HEK293T (cell line): ENCODE results near the gene CSF2.

Source experiments
- CTCF ChIA-PET: fragments of 350-600 bp; formaldehyde crosslinking; extraction: SDS; loops from one replicate; lab custom pipeline; 2021; ENCODE audit warnings: antibody characterized with exemption, inconsistent platforms; lab: Yijun Ruan, JAX
- POLR2A ChIA-PET: fragments of 350-600 bp; formaldehyde crosslinking; extraction: SDS; loops from one replicate; lab custom pipeline; 2020; ENCODE audit warnings: antibody characterized with exemption, inconsistent platforms; lab: Yijun Ruan, JAX
- DNase-seq: peaks from one replicate; pipeline ENCODE4 v3.0.0; 2012; ENCODE audit warnings: mixed read lengths; ENCODE audit errors: extremely low spot score
- ARNT ChIP-seq: fragments of 450-650 bp; IDR thresholded peaks from 2 replicates; pipeline ENCODE4 v1.6.1; 2017; ENCODE audit warnings: mild to moderate bottlenecking
- BHLHE40 ChIP-seq: fragments of 450-650 bp; IDR thresholded peaks from 2 replicates; pipeline ENCODE4 v1.6.1; 2016; ENCODE audit warnings: mild to moderate bottlenecking, moderate library complexity, borderline replicate concordance
- CTBP1 ChIP-seq: fragments of 450-650 bp; IDR thresholded peaks from 2 replicates; pipeline ENCODE4 v1.6.1; 2016; ENCODE audit warnings: borderline replicate concordance
- ELF4 ChIP-seq: fragments of 450-650 bp; IDR thresholded peaks from 2 replicates; pipeline ENCODE4 v1.6.1; 2017; ENCODE audit warnings: antibody characterized with exemption
- FOXA1 ChIP-seq: fragments of 450-650 bp; IDR thresholded peaks from 2 replicates; pipeline ENCODE4 v1.6.1; 2016; ENCODE audit warnings: mild to moderate bottlenecking
- FOXK2 ChIP-seq: fragments of 450-650 bp; IDR thresholded peaks from 2 replicates; pipeline ENCODE4 v1.6.1; 2016; ENCODE audit warnings: mild to moderate bottlenecking
- FOXM1 ChIP-seq: fragments of 450-650 bp; IDR thresholded peaks from 2 replicates; pipeline ENCODE4 v1.6.1; 2017; ENCODE audit warnings: mild to moderate bottlenecking, borderline replicate concordance
- HDGF ChIP-seq: fragments of 450-650 bp; IDR thresholded peaks from 2 replicates; pipeline ENCODE4 v1.6.1; 2017; ENCODE audit warnings: antibody characterized with exemption, borderline replicate concordance
- L3MBTL2 ChIP-seq: fragments of 450-650 bp; conservative IDR thresholded peaks from 2 replicates; pipeline ENCODE4 v1.6.1; 2016; ENCODE audit warnings: mild to moderate bottlenecking
- LEF1 ChIP-seq: fragments of 450-650 bp; IDR thresholded peaks from 2 replicates; pipeline ENCODE4 v1.6.1; 2017; ENCODE audit warnings: mild to moderate bottlenecking, borderline replicate concordance
- NFRKB ChIP-seq: fragments of 450-650 bp; IDR thresholded peaks from 2 replicates; pipeline ENCODE4 v1.6.1; 2016; ENCODE audit warnings: mild to moderate bottlenecking, moderate library complexity
- SP1 ChIP-seq: fragments of 450-650 bp; IDR thresholded peaks from 2 replicates; pipeline ENCODE4 v1.6.1; 2017
- SUZ12 ChIP-seq: fragments of 450-650 bp; IDR thresholded peaks from 2 replicates; pipeline ENCODE4 v1.6.1; 2016; ENCODE audit warnings: mild to moderate bottlenecking
- TARDBP ChIP-seq: fragments of 450-650 bp; IDR thresholded peaks from 2 replicates; pipeline ENCODE4 v1.6.1; 2016
- ZNF384 ChIP-seq: fragments of 450-650 bp; IDR thresholded peaks from 2 replicates; pipeline ENCODE4 v1.6.1; 2016
- TF ChIP-seq, protein P1 (sequence below): fragments of 450-650 bp; IDR thresholded peaks from 2 replicates; pipeline ENCODE4 v1.6.1; 2016

CSF2 gene

DNA sequence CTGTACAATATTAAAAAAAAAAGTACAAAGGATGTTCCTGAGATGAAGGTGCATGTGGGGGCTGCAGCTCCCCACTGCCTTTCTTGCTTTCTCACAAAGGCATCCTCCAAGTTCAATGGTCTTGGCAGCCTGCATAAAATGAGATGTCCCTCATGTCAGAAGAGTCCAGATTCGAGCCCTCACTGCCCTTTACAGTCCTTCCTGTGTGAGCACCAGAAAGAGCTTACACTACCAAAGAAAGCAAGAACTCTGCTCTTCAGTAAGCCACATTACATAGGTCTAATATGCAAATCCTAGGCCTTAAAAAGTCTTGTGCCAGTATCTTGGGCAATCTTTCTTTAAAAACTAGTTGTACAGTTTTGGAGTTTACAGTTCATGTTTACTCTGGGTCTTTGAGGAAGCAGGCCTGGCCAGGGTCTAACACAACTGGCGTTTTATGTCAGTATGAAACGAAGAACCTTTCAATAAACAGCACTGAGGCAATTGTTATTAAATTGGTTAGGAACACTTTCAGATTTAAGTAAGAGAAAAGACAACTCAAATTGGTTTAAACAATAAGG, 36.0 kb downstream of the CSF2 start:
- ChIA-PET CTCF (no interaction called here), POLR2A (no interaction called here)
- DNase-seq, result no peak
- TF ChIP-seq SP1 (no peak), BHLHE40 (no peak), TARDBP (no peak), SUZ12 (no peak), ELF4 (no peak)
- TF ChIP-seq, protein P1, sequence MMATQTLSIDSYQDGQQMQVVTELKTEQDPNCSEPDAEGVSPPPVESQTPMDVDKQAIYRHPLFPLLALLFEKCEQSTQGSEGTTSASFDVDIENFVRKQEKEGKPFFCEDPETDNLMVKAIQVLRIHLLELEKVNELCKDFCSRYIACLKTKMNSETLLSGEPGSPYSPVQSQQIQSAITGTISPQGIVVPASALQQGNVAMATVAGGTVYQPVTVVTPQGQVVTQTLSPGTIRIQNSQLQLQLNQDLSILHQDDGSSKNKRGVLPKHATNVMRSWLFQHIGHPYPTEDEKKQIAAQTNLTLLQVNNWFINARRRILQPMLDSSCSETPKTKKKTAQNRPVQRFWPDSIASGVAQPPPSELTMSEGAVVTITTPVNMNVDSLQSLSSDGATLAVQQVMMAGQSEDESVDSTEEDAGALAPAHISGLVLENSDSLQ, result no peak

DNA sequence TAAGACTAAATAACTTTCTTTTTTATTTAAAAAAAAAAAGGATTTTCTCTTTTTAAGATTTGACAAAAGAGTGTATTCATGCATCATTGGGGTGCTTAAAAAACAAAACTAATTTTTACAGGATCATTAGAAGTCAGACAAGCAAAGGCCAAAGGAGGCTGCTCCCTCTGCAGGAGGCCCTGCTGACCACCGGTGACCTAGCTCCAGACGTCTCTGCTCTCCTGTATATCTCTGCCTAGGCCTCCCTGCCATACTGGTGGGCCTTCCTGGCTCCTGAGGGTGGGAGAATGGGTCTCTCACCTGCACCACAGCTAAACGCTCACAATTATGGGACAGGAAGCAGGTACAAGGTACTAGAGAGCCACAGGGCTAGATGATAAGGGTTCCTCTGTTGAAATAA, 36.6 kb downstream of the CSF2 start:
- TF ChIP-seq HDGF, result no peak
- no peak for TF ChIP-seq BHLHE40
- TF ChIP-seq, protein P1, result no peak
- TF ChIP-seq L3MBTL2, result no peak
- no peak for TF ChIP-seq LEF1
- no peak for TF ChIP-seq FOXK2
- TF ChIP-seq NFRKB, result no peak
- no peak for TF ChIP-seq FOXM1
- no peak for TF ChIP-seq CTBP1
- no peak for TF ChIP-seq TARDBP
- no peak for TF ChIP-seq SP1
- no peak for TF ChIP-seq ZNF384
- TF ChIP-seq SUZ12, result no peak
- no peak for TF ChIP-seq FOXA1
- no peak for TF ChIP-seq ARNT
- no peak for TF ChIP-seq ELF4
- POLR2A ChIA-PET, result no interaction called here
- CTCF ChIA-PET, result no interaction called here
- DNase-seq, result no peak

DNA sequence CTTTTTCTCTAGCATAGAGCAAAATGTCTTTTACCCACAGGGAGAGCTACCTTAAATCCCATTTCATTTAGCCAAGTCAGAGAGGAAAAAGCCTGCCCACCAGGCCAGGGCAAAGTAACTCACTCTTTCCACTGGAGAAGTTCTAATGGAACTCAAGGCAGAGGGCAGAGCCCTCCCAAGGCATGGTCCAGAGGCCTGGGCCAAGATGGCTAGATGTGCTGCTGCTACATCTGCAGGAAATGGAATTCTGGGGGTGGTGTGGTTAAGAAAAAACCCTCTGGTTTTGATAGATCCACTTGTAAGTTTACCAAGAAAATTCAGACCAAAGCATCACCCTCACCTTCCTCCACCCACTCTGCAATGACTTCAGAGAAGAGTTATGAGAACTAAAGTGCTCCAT, 37.3 kb downstream of the CSF2 start:
- CTCF ChIA-PET, result no interaction called here
- no peak for DNase-seq
- POLR2A ChIA-PET, result no interaction called here
- TF ChIP-seq ELF4 (no peak), BHLHE40 (no peak), FOXA1 (no peak)
- TF ChIP-seq, protein P1, result no peak

DNA sequence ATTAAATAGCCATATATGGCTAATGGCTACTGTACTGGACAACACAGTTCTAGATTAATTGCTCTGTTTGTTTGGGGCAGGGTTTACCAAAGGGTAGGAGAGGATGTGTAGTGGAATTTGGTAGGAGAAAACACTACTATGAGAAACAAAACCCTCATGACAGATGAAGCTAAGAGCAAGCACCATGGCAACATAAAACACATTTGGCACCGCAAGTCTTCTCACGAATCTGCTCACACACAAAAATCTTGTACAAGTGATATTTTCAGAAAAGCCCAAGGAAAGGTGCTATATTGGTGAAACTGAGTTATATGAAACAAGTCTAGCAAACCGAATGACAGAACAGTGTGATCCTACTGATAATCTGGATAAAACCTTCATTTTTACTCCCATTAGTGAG, 38.5 kb downstream of the CSF2 start:
- ChIA-PET CTCF (no interaction called here), POLR2A (no interaction called here)
- TF ChIP-seq FOXM1 (no peak), SP1 (no peak), FOXK2 (no peak), SUZ12 (no peak), ARNT (no peak), BHLHE40 (no peak), ZNF384 (no peak), LEF1 (no peak), ELF4 (no peak), NFRKB (no peak), TARDBP (no peak), FOXA1 (no peak), CTBP1 (no peak), L3MBTL2 (no peak), HDGF (no peak)
- TF ChIP-seq, protein P1, result no peak
- no peak for DNase-seq

DNA sequence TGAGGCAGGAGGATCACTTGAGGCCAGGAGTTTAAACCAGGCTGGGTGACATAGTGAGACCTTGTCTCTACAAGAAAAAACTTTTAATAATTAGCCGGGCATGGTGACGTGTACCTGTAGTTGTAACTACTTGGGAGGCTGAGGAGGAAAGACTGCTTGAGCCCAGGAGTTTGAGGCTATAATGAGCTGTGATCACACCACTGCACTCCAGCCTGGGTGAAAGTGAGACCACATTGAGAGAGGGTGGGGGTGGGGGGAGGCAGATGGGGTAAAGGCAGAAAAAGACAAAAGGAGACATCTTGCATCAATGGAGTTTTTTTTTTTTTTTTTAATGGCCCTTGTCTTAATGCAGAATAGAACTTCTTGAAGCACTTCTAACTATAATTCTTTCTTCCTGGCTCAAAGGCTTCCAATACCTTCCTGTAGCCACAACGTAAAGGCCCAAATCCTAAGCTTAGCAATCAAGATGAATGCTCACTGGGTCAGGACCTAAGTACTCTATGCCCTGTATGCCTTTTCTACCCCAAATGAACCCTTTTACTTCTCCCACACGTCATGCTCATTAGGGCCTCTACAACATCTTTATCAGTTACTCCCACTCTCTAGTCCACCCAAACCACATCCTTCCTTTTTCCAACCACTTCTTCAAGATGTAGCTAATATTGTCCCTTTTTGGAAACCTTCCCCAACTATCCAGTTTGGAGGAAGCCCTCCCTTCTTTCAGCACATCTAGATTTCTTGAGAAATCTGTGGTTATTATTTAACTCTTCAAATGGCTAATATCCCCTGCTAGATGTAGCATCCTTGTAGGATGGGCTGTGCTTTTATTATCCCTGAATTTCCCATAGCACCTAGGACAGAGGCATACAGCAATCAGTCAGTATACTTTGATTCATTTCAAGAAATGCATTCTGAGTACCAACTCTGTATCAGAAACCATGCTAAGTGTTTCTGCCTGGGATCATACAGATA, 40.8 kb downstream of the CSF2 start:
- POLR2A ChIA-PET, result no interaction called here
- TF ChIP-seq SUZ12, result no peak
- no peak for TF ChIP-seq L3MBTL2
- no peak for TF ChIP-seq ZNF384
- TF ChIP-seq, protein P1, result no peak
- CTCF ChIA-PET, result no interaction called here
- no peak for DNase-seq
